ENCODE data around the gene TMEM123.

Gene TMEM123

GRCh38 chr11:102471474-102471873 is 18.9 kb upstream of the TMEM123 start:
- DNase-seq = no peak

GRCh38 chr11:102470251-102470650 is 17.7 kb upstream of the TMEM123 start:
- DNase-seq = no peak

- DNase-seq = peak; percentile 29
These were observed 16.7 kb upstream of the TMEM123 start for GRCh38 chr11:102469196-102469821.

- DNase-seq = no peak
These were observed 16.1 kb upstream of the TMEM123 start for GRCh38 chr11:102468616-102469195.

GRCh38 chr11:102467853-102468580 is 15.5 kb upstream of the TMEM123 start:
- no peak for DNase-seq

- no peak for DNase-seq
These were observed 14.6 kb upstream of the TMEM123 start for GRCh38 chr11:102467080-102467708.

- DNase-seq = no peak
These were observed 13.1 kb upstream of the TMEM123 start for GRCh38 chr11:102465696-102466095.

- no peak for DNase-seq
These were observed 12.4 kb upstream of the TMEM123 start for GRCh38 chr11:102464859-102465500.

- DNase-seq = no peak
These were observed 11.5 kb upstream of the TMEM123 start for GRCh38 chr11:102464037-102464436.

GRCh38 chr11:102462610-102463009 is 10.0 kb upstream of the TMEM123 start:
- no peak for DNase-seq

- DNase-seq = no peak
These were observed 6.8 kb upstream of the TMEM123 start for GRCh38 chr11:102459393-102459792.

- DNase-seq = no peak
These were observed 6.0 kb upstream of the TMEM123 start for GRCh38 chr11:102458548-102458947.

GRCh38 chr11:102457865-102458264 is 5.3 kb upstream of the TMEM123 start:
- no peak for DNase-seq

- no peak for DNase-seq
These were observed 4.6 kb upstream of the TMEM123 start for GRCh38 chr11:102457056-102457677.

GRCh38 chr11:102456381-102456780 is 3.8 kb upstream of the TMEM123 start:
- peak; percentile 14 for DNase-seq

- DNase-seq = no peak
These were observed 1.4 kb upstream of the TMEM123 start for GRCh38 chr11:102453921-102454320.

- peak; percentile 9 for DNase-seq
These were observed 734 bp upstream of the TMEM123 start for GRCh38 chr11:102453302-102453695.

GRCh38 chr11:102451681-102452460 is 694 bp downstream of the TMEM123 start:
- peak; percentile 38 for DNase-seq

GRCh38 chr11:102451041-102451680 is 1.4 kb downstream of the TMEM123 start:
- no peak for DNase-seq

- no peak for DNase-seq
These were observed 2.7 kb downstream of the TMEM123 start for GRCh38 chr11:102449651-102450570.
